GM18867 (cell line): ENCODE data around the gene OST4.
"Not testable (repeated sequence)": the region's sequence is repeated elsewhere in the genome, so short reads cannot be mapped to it uniquely, and the experiment has no call there.

Experiments used
- ATAC-seq: cut with Tn5 transposase; IDR thresholded peaks from one replicate; pipeline ENCODE4 v1.9.1; 2021; ENCODE audit warnings: mild to moderate bottlenecking, moderate library complexity; ENCODE audit not compliant: unreplicated experiment

Gene OST4

GRCh38 chr2:27080140-27080469, 8.7 kb upstream of the OST4 start:
- ATAC-seq = no peak

- ATAC-seq = no peak
These were observed 8.0 kb upstream of the OST4 start for GRCh38 chr2:27079233-27080139.

- no peak for ATAC-seq
These were observed 7.1 kb upstream of the OST4 start, which contains the start of gene EMILIN1 for GRCh38 chr2:27078267-27079194. Gene EMILIN1, plus strand, starts transcription at chr2:27078615. Its CDS starts 451 bp downstream, at chr2:27079066.

GRCh38 chr2:27077231-27077630, 5.8 kb upstream of the OST4 start:
- ATAC-seq = no peak

GRCh38 chr2:27076323-27076722, 4.9 kb upstream of the OST4 start:
- ATAC-seq = no peak

GRCh38 chr2:27075566-27075871, 4.1 kb upstream of the OST4 start:
- not testable (repeated sequence) for ATAC-seq

GRCh38 chr2:27074738-27075565, 3.5 kb upstream of the OST4 start:
- ATAC-seq = no peak

- no peak for ATAC-seq
These were observed 2.3 kb upstream of the OST4 start for GRCh38 chr2:27073782-27074181.

- ATAC-seq = no peak
These were observed 1.5 kb upstream of the OST4 start for GRCh38 chr2:27072920-27073319.

GRCh38 chr2:27071990-27072830, 756 bp upstream of the OST4 start:
- ATAC-seq = no peak

GRCh38 chr2:27070653-27071276, 689 bp downstream of the OST4 start:
- no peak for ATAC-seq

GRCh38 chr2:27069961-27070618, 1.4 kb downstream of the OST4 start:
- no peak for ATAC-seq

GRCh38 chr2:27069436-27069835, 2.0 kb downstream of the OST4 start:
- ATAC-seq = no peak

GRCh38 chr2:27067385-27067784, 4.1 kb downstream of the OST4 start:
- ATAC-seq = no peak

GRCh38 chr2:27065128-27065527, 6.3 kb downstream of the OST4 start:
- no peak for ATAC-seq

GRCh38 chr2:27060323-27060722, 11.1 kb downstream of the OST4 start:
- no peak for ATAC-seq

- ATAC-seq = no peak
These were observed 12.2 kb downstream of the OST4 start for GRCh38 chr2:27059141-27059820.

- ATAC-seq = no peak
These were observed 13.2 kb downstream of the OST4 start for GRCh38 chr2:27058210-27058609.

- no peak for ATAC-seq
These were observed 14.3 kb downstream of the OST4 start for GRCh38 chr2:27057184-27057583.
